CD8-positive, alpha-beta memory T cell (primary cell): ENCODE results near the gene RBM15B. TPM values are rescaled to one million over a fixed set of nuclear protein-coding genes. Genes with fewer than 3 reads are reported as not detected.

ENCODE experiments used
- CTCF ChIA-PET: fragments of 350-600 bp; sonication (Branson Sonifier 250); formaldehyde crosslinking; loops from one replicate; lab custom pipeline; 2021; ENCODE audit warnings: antibody characterized with exemption; lab: Charles Lee
- POLR2A ChIA-PET: fragments of 350-600 bp; sonication (Branson Sonifier 250); formaldehyde crosslinking; loops from one replicate; lab custom pipeline; 2021; ENCODE audit warnings: antibody characterized with exemption; lab: Charles Lee
- DNase-seq, 5 donors: peaks; one replicate each; pipeline versions ENCODE4 v3.0.0 to v3.0.0-alpha.2; 2020 to 2022; ENCODE audit warnings: mixed read lengths in 1 of 5
- H3K27ac ChIP-seq: one replicate; pipeline ENCODE4 v1.7.0; 2013; ENCODE audit warnings: low read depth, mild to moderate bottlenecking, low read length, moderate library complexity
- H3K27me3 ChIP-seq: 2 replicates; pipeline ENCODE4 v1.7.0; 2013; ENCODE audit warnings: low read length, mild to moderate bottlenecking; ENCODE audit not compliant: insufficient read depth, poor library complexity, severe bottlenecking
- H3K36me3 ChIP-seq: 2 replicates; pipeline ENCODE4 v1.7.0; 2013; ENCODE audit warnings: mild to moderate bottlenecking, low read length, moderate library complexity; ENCODE audit not compliant: insufficient read depth
- H3K4me1 ChIP-seq: 2 replicates; pipeline ENCODE4 v1.7.0; 2013; ENCODE audit warnings: mild to moderate bottlenecking, low read length, moderate library complexity; ENCODE audit not compliant: insufficient read depth
- H3K4me3 ChIP-seq: 2 replicates; pipeline ENCODE4 v1.7.0; 2013; ENCODE audit warnings: mild to moderate bottlenecking, low read length
- H3K9me3 ChIP-seq: 2 replicates; pipeline ENCODE4 v1.7.0; 2013; ENCODE audit warnings: mild to moderate bottlenecking, low read length
- H3K27ac Mint-ChIP-seq, 8 donors: one replicate each; pipeline ENCODE4 v1.8.0; 2020 to 2021; ENCODE audit warnings: mixed read lengths in 8 of 8, mild to moderate bottlenecking in 6 of 8, inconsistent platforms in 3 of 8, moderate library complexity in 3 of 8
- H3K27me3 Mint-ChIP-seq, 2 donors: one replicate each; pipeline ENCODE4 v1.8.0; 2020 to 2021; ENCODE audit warnings: mixed read lengths in 2 of 2, mild to moderate bottlenecking in 1 of 2, moderate library complexity in 1 of 2
- H3K36me3 Mint-ChIP-seq, 3 donors: one replicate each; pipeline ENCODE4 v1.8.0; 2020 to 2021; ENCODE audit warnings: mixed read lengths in 3 of 3, inconsistent platforms in 1 of 3, mild to moderate bottlenecking in 1 of 3
- H3K4me1 Mint-ChIP-seq, 3 donors: one replicate each; pipeline ENCODE4 v1.8.0; 2020 to 2021; ENCODE audit warnings: mixed read lengths in 3 of 3, inconsistent platforms in 1 of 3, mild to moderate bottlenecking in 1 of 3
- H3K4me3 Mint-ChIP-seq, 7 donors: one replicate each; pipeline ENCODE4 v1.8.0; 2020 to 2021; ENCODE audit warnings: mixed read lengths in 7 of 7, mild to moderate bottlenecking in 6 of 7, moderate library complexity in 4 of 7, inconsistent platforms in 2 of 7
- H3K9me3 Mint-ChIP-seq, 5 donors: one replicate each; pipeline ENCODE4 v1.8.0; 2020 to 2022; ENCODE audit warnings: mixed read lengths in 5 of 5, mild to moderate bottlenecking in 3 of 5, moderate library complexity in 2 of 5, inconsistent platforms in 1 of 5
- polyA plus RNA-seq: library from polyadenylated mRNA; unstranded; fragments of 300-500 nt; fragmentation: Illumina TruSeq; gene quantifications from one replicate; pipeline ENCODE4 v1.2.3, GENCODE V29; 2021
- total RNA-seq, 2 experiments: library from RNA; stranded (reverse); gene quantifications; one replicate each; pipeline ENCODE4 v1.2.3, GENCODE V29; 2021

Gene RBM15B
- total and polyA plus RNA-seq, 3 experiments from 2014 or later = 26.7 to 47.8 (median 47.4) TPM

DNA sequence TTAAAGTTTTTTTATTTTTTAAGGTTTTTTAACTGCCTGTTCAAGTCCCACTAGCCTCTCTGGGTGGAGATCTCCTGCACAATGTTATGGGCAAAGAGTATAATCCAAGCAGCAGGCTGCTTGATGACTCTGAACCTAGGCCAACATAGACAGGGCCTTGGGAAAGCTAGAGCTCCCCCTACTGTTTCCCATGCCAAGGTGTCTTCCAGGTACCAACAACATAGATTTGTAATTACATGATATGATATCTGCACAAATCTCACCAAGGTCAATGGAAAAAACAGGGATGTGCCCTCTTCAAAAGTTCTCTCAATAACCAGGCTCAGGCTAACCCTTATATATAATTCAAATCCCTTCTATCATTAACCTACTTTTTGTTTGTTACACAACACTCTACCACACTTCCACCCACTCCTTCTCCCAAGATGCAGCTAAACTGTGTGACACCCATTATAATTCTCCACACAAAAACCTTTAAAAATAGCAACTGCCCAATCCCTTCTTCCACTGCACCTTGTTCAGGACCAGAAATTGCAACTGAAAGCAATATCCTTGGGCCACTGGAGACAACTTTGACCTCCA, 43.8 kb downstream of the RBM15B start:
- H3K27ac ChIP-seq = no peak overlapping the region
- peak in 4 of 5 donors; percentile 10 to 57 (median 38) for DNase-seq
- Mint-ChIP-seq H3K4me3 (no peak overlapping the region), H3K27ac (peak overlapping the region in 4 of 8 donors; percentile 7 to 54 (median 24)), H3K27me3 (no peaks in the 10 kb centered on the region), H3K4me1 (peaks cover 8 to 10% (median 9%) of the 10 kb centered on the region in 3 donors), H3K36me3 (peaks cover 0 to 69% (median 13%) of the 10 kb centered on the region in 3 donors), H3K9me3 (no peaks in the 10 kb centered on the region)
- H3K27me3 ChIP-seq = no peaks in the 10 kb centered on the region
- peaks cover 18% of the 10 kb centered on the region for H3K36me3 ChIP-seq
- no peaks in the 10 kb centered on the region for H3K4me1 ChIP-seq
- ChIA-PET CTCF (interaction anchor here (0.6 to 2.2 kb wide), 9 partner anchors 9 to 819 kb away, joined by 3 to 10 read pairs (median 3); partner anchors contain the start of genes DCAF1 and MANF), POLR2A (no interaction called here)
- no peak overlapping the region for H3K4me3 ChIP-seq
- H3K9me3 ChIP-seq = no peaks in the 10 kb centered on the region

DNA sequence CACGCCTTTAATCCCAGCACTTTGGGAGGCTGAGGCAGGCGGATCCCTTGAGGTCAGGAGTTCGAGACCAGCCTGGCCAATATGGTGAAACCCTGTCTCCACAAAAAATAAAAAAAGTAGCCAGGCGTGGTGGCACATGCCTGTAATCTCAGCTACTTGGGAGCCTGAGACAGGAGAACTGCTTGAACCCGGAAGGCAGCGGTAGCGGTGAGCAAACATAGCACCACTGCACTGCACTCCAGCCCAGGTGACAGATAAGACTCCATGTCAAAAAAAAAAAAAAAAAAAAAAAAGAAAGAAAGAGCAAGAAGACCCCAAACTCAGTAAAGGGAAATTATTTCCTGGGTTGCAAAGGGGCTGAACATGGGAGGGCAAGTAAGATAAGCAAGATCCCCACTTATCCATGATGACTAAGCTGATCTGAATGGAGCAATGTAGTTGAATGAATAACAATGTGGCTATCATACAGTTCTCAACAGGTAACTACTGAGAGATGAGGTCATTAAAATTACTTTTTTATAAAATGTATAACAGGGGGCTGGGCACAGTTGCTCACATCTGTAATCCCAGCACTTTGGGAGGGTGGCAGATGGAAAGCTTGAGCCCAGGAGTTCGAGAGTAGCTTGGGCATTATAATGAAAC, 46.0 kb downstream of the RBM15B start:
- DNase-seq = no peak
- ChIA-PET POLR2A (no interaction called here), CTCF (no interaction called here)
- Histone ChIP-seq H3K4me1 (peaks cover 7% of the 10 kb centered on the region), H3K27ac (no peak overlapping the region), H3K27me3 (no peaks in the 10 kb centered on the region), H3K36me3 (peaks cover 21% of the 10 kb centered on the region), H3K4me3 (no peak overlapping the region), H3K9me3 (no peaks in the 10 kb centered on the region)
- no peaks in the 10 kb centered on the region for H3K27me3 Mint-ChIP-seq
- peaks cover 0 to 73% (median 23%) of the 10 kb centered on the region in 3 donors for H3K36me3 Mint-ChIP-seq
- H3K9me3 Mint-ChIP-seq = no peaks in the 10 kb centered on the region
- peak overlapping the region in 2 of 8 donors; percentile 10 to 33 for H3K27ac Mint-ChIP-seq
- peaks cover 14 to 23% (median 16%) of the 10 kb centered on the region in 3 donors for H3K4me1 Mint-ChIP-seq
- H3K4me3 Mint-ChIP-seq = no peak overlapping the region

- CTCF ChIA-PET = interaction anchor here (1.0 to 1.5 kb wide), 3 partner anchors 11 to 507 kb away, joined by 3 to 4 read pairs (median 3); no protein-coding TSS in a partner anchor
- peak overlapping the region in 6 of 8 donors; percentile 12 to 75 (median 61) for H3K27ac Mint-ChIP-seq
These were observed 50.4 kb downstream of the RBM15B start for GRCh38 chr3:51441282-51442030.

GRCh38 chr3:51445544-51446280, 54.6 kb downstream of the RBM15B start:
- Mint-ChIP-seq H3K27ac (peak overlapping the region in 3 of 8 donors; percentile 41 to 68 (median 59)), H3K27me3 (no peaks in the 10 kb centered on the region), H3K9me3 (no peaks in the 10 kb centered on the region), H3K4me3 (no peak overlapping the region), H3K4me1 (peaks cover 26 to 48% (median 34%) of the 10 kb centered on the region in 3 donors), H3K36me3 (peaks cover 16 to 54% (median 17%) of the 10 kb centered on the region in 3 donors)
- H3K36me3 ChIP-seq = peaks cover 8% of the 10 kb centered on the region
- H3K27ac ChIP-seq = no peak overlapping the region
- ChIA-PET CTCF (interaction anchor here (1.1 kb wide), 2 partner anchors 11 to 58 kb away, joined by 3 read pairs; no protein-coding TSS in a partner anchor), POLR2A (no interaction called here)
- H3K4me1 ChIP-seq = peaks cover 9% of the 10 kb centered on the region
- no peak overlapping the region for H3K4me3 ChIP-seq
- H3K27me3 ChIP-seq = no peaks in the 10 kb centered on the region
- no peak for DNase-seq
- no peaks in the 10 kb centered on the region for H3K9me3 ChIP-seq

More at GRCh38 chr3:51441282-51442030, 50.4 kb downstream of the RBM15B start:
- DNase-seq = no peak
- H3K27ac ChIP-seq = no peak overlapping the region
- no peaks in the 10 kb centered on the region for H3K27me3 ChIP-seq
- no peaks in the 10 kb centered on the region for H3K9me3 ChIP-seq
- H3K4me1 ChIP-seq = peaks cover 9% of the 10 kb centered on the region
- POLR2A ChIA-PET = no interaction called here
- no peaks in the 10 kb centered on the region for H3K9me3 Mint-ChIP-seq
- peaks cover 13% of the 10 kb centered on the region for H3K36me3 ChIP-seq
- peak overlapping the region in 1 of 7 donors; percentile 13 for H3K4me3 Mint-ChIP-seq
- no peak overlapping the region for H3K4me3 ChIP-seq
- H3K36me3 Mint-ChIP-seq = peaks cover 0 to 60% (median 12%) of the 10 kb centered on the region in 3 donors
- no peaks in the 10 kb centered on the region for H3K27me3 Mint-ChIP-seq
- peaks cover 6 to 20% (median 15%) of the 10 kb centered on the region in 3 donors for H3K4me1 Mint-ChIP-seq

Other genes with a start within 250 kb of the RBM15B start
- 100 to 1,000 TPM; 197 to 204 TPM for gene MANF, start 6.0 kb upstream of the RBM15B start, total RNA-seq
- 64.5 TPM for gene MANF, start 6.0 kb upstream of the RBM15B start, polyA plus RNA-seq
- 10 to 100 TPM; 45.5 TPM for gene DCAF1, start 108.7 kb downstream of the RBM15B start, total RNA-seq
- 16.7 TPM for gene DCAF1, start 108.7 kb downstream of the RBM15B start, polyA plus RNA-seq
- 10 to 100 TPM; 35.3 to 36.2 TPM for gene RAD54L2, start 147.4 kb downstream of the RBM15B start, total RNA-seq
- gene RAD54L2, start 147.4 kb downstream of the RBM15B start, polyA plus RNA-seq = 17.9 TPM